ENCODE results near the gene CLEC4M.
"Not testable (repeated sequence)": the region's sequence is repeated elsewhere in the genome, so short reads cannot be mapped to it uniquely, and the experiment has no call there.

CLEC4M gene

GRCh38 chr19:7759156-7759555 is 3.9 kb upstream of the CLEC4M start:
- no peak for DNase-seq (ENCODE audit: insufficient read length, low spot score)
- no peak for TF ChIP-seq CTCF (IDR thresholded peaks at IDR 0.05; ENCODE audit: insufficient read depth, missing control alignments)
- no peak for FAIRE-seq

- DNase-seq (ENCODE audit: insufficient read length, low spot score), result no peak
- no peak for TF ChIP-seq CTCF (IDR thresholded peaks at IDR 0.05; ENCODE audit: insufficient read depth, missing control alignments)
- no peak for FAIRE-seq
Observed at GRCh38 chr19:7763696-7764095, 653 bp downstream of the CLEC4M start.

- DNase-seq (ENCODE audit: insufficient read length, low spot score); FAIRE-seq: not testable (repeated sequence)
Observed at GRCh38 chr19:7764157-7764556, 1.1 kb downstream of the CLEC4M start.

GRCh38 chr19:7765043-7765442 is 2.0 kb downstream of the CLEC4M start:
- FAIRE-seq; DNase-seq (ENCODE audit: insufficient read length, low spot score): not testable (repeated sequence)

GRCh38 chr19:7766535-7766934 is 3.5 kb downstream of the CLEC4M start:
- no peak for TF ChIP-seq CTCF (IDR thresholded peaks at IDR 0.05; ENCODE audit: insufficient read depth, missing control alignments)
- no peak for FAIRE-seq
- DNase-seq (ENCODE audit: insufficient read length, low spot score), result no peak

- DNase-seq (ENCODE audit: insufficient read length, low spot score) (no peak), FAIRE-seq (no peak)
- TF ChIP-seq CTCF (IDR thresholded peaks at IDR 0.05; ENCODE audit: insufficient read depth, missing control alignments), result no peak
Observed at GRCh38 chr19:7767487-7767886, 4.4 kb downstream of the CLEC4M start.

GRCh38 chr19:7769171-7769570 is 6.1 kb downstream of the CLEC4M start:
- DNase-seq (ENCODE audit: insufficient read length, low spot score) (no peak), FAIRE-seq (no peak)
- TF ChIP-seq CTCF (IDR thresholded peaks at IDR 0.05; ENCODE audit: insufficient read depth, missing control alignments), result no peak

- FAIRE-seq (no peak), DNase-seq (ENCODE audit: insufficient read length, low spot score) (no peak)
- TF ChIP-seq CTCF (IDR thresholded peaks at IDR 0.05; ENCODE audit: insufficient read depth, missing control alignments), result no peak
Observed at GRCh38 chr19:7771072-7771471, 8.0 kb downstream of the CLEC4M start.
